HL-60 (cell line): ENCODE data around the gene GNPTG.

Source experiments
- GABPA ChIP-seq: IDR thresholded peaks from 2 replicates; pipeline ENCODE4 v1.6.1; 2012; ENCODE audit warnings: low read depth
- POLR2AphosphoS5 ChIP-seq: IDR thresholded peaks from 2 replicates; pipeline ENCODE4 v1.6.1; 2012; ENCODE audit warnings: low read depth
- REST ChIP-seq: IDR thresholded peaks from 2 replicates; pipeline ENCODE4 v1.6.1; 2012; ENCODE audit warnings: low read depth; ENCODE audit not compliant: insufficient replicate concordance
- TF ChIP-seq, protein P1 (sequence below): IDR thresholded peaks from one replicate; pipeline ENCODE4 v1.5.1; 2011; ENCODE audit warnings: low read length, control low read depth, inconsistent platforms; ENCODE audit not compliant: insufficient read depth

- TF ChIP-seq, protein P1, sequence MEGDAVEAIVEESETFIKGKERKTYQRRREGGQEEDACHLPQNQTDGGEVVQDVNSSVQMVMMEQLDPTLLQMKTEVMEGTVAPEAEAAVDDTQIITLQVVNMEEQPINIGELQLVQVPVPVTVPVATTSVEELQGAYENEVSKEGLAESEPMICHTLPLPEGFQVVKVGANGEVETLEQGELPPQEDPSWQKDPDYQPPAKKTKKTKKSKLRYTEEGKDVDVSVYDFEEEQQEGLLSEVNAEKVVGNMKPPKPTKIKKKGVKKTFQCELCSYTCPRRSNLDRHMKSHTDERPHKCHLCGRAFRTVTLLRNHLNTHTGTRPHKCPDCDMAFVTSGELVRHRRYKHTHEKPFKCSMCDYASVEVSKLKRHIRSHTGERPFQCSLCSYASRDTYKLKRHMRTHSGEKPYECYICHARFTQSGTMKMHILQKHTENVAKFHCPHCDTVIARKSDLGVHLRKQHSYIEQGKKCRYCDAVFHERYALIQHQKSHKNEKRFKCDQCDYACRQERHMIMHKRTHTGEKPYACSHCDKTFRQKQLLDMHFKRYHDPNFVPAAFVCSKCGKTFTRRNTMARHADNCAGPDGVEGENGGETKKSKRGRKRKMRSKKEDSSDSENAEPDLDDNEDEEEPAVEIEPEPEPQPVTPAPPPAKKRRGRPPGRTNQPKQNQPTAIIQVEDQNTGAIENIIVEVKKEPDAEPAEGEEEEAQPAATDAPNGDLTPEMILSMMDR, result no peak
- TF ChIP-seq POLR2AphosphoS5 (no peak), REST (no peak), GABPA (no peak)
Observed at GRCh38 chr16:1408171-1408837, 56.6 kb downstream of the GNPTG start.
